KG1 (cell line): Measurements from ENCODE around the gene NLRP3.
"Not testable (repeated sequence)": the region's sequence is repeated elsewhere in the genome, so short reads cannot be mapped to it uniquely, and the experiment has no call there.

Experiments
- DNase-seq: peaks from one replicate; lab custom pipeline; 2025; lab: John Stamatoyannopoulos, UW

NLRP3 gene

DNA sequence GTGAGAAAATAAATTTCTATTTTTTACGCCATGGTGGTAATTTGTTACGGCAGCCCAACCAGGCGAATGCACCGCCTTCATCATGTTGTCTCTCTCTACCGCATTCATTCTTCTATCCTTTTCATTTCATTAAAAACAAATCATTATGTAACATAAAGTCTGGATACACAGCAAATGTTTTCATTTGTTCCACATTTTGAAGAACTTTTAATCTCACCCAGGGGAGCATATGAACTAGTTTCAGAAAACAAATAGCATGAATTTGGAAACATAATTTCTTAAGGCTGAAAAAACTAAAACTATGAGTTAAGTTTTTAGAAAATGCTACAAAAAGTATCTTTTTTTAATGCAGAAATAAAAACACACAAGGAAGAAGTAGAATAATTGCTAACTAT is 53.2 kb downstream of the NLRP3 start:
- no peak for DNase-seq

DNA sequence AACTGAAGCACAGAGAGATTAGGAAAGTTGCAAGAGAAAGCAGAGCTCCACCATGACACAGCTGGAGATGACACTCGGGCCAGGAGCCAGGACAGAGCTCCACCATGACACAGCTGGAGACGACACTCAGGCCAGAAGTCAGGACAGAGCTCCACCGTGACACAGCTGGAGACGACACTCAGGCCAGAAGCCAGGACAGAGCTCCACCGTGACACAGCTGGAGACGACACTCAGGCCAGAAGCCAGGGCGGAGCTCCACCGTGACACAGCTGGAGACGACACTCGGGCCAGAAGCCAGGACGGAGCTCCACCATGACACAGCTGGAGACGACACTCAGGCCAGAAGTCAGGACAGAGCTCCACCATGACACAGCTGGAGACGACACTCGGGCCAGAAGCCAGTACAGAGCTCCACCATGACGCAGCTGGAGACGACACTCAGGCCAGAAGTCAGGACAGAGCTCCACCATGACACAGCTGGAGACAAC is 55.0 kb downstream of the NLRP3 start:
- not testable (repeated sequence) for DNase-seq

DNA sequence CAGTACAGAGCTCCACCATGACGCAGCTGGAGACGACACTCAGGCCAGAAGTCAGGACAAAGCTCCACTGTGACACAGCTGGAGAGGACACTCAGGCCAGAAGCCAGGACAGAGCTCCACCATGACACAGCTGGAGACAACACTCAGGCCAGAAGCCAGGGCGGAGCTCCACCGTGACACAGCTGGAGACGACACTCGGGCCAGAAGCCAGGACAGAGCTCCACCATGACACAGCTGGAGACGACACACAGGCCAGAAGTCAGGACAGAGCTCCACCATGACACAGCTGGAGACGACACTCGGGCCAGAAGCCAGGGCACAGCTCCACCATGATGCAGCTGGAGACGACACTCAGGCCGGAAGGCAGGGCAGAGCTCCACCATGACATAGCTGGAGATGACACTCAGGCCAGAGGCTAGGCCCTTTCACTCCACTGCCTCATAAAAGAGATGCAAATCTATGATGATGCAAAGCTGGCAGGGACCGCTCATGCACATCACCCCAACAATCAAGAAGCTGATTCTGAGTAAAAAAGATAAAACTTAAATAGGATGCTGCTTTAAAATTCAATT is 55.6 kb downstream of the NLRP3 start:
- DNase-seq: no peak

DNA sequence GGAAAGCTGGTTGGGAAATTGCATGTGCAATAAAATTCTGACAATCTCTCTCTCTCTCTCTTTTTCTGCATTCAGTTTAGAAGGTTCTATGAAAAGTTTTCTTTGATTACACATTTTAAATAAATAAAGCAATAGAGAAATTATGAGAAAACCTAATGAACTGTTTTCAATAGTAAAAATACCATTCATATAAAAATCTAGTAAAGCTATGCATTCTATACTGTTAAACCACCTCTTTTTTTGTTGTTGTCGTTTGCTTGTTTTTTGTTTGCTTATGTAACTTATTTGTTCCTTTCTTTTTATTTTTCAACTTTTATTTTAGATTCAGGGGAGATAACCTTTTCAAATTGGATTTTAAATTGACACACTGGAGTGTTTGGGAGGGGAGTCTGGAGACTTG is 56.1 kb downstream of the NLRP3 start:
- no peak for DNase-seq

DNA sequence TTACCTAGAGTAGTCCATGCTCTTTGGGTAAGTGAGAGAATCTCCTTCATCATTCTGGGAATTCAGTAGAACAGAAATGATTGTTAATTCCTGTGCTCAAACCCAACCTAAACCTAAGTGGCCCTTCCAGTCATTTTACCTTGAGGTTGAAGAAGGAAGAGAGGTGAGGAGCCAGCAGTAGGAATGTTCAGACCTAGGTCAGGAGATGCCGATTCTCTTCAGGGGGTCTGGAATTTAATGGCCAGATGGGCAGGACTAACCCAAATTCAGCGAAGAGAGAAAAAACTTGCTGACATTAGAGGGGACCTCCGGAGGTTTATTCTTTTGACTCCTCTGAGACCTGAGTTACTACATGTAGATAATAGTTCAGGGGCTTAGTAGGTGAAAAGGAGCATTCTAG is 58.4 kb downstream of the NLRP3 start:
- DNase-seq: no peak

DNA sequence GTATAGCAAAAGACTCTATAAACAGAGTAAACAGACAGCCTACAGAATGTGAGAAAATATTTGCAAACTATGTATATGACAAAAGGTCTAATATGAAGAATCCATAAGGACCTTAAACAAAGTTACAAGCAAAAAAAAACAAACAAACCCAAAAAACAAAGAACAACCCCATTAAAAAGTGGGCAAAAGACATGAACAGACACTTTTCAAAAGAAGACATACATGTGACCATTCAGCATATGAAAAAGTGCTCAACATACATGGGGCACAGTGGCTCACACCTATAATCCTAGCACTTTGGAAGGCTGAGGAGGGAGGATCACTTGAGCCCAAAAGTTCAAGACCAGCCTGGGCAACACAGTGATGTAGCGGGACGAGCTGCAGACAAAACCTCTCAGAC is 59.8 kb downstream of the NLRP3 start:
- DNase-seq: no peak

DNA sequence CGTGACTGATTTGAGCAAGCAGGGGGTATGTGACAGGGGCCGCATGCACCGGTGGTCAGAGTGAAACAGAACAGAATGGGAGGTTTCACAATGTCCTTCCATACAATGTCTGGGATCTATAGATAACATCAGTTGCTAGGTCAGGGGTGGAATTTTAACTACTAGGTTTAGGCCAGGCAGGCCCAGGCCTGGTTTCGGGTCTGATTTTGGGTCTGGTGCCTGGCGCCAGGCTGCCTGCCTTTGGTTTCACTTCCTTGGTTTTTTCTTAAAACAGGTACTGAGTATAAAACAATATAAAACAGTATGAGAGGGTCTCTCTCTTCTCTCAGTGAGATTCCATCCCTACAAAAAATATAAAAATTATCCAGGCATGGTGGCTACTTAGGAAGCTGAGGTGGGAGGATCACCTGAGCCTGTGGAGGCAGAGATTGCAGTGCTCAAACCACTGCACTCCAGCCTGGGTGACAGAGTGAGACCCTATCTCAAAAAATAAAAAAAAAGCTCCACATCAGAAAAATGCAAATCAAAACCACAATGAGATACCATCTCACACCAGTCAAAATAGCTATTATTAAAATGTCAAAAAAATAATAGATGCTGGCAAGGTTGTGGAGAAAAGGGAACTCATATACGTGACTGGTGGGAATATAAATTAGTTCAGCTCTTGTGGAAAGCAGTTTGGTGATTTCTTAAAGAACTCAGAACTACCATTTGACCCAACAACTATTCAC is 60.5 kb downstream of the NLRP3 start:
- not testable (repeated sequence) for DNase-seq

DNA sequence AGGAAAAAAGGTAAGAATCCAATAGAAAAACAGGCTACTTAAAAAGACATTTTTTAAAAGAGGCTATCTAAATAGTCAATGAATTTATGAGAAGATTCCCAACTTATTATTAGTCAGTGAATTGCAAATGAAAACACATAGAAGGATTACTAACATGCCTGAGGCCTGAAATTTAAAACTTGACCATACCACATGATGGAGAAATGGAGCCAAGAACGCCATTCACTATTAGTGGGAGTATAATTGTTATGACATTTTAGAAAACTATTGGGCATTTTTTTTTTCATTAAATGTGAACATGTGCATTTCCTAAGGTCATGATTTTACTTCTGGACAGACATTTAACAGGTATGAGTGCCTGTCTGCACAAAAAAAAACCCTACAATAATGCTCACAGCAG is 66.8 kb downstream of the NLRP3 start:
- no peak for DNase-seq

DNA sequence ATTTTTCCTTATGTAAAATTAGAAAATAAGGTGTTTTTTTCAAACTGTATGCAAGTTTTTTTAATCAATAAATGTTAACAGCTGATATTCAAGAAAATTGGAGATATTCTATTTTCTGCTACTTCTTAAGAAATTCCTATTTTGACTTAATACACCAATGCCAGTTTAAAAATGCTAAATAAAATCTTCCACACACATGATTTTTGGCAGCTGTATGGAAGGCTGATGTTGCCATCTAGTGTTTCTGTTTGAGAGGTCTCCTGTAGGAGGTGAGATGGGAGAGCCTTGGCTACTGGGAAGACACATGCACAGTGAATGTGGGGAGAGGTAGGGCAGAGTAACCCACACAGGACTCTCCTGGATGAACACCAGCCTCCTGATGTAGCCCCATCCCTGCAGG is 71.1 kb downstream of the NLRP3 start:
- DNase-seq: peak; percentile 9

DNA sequence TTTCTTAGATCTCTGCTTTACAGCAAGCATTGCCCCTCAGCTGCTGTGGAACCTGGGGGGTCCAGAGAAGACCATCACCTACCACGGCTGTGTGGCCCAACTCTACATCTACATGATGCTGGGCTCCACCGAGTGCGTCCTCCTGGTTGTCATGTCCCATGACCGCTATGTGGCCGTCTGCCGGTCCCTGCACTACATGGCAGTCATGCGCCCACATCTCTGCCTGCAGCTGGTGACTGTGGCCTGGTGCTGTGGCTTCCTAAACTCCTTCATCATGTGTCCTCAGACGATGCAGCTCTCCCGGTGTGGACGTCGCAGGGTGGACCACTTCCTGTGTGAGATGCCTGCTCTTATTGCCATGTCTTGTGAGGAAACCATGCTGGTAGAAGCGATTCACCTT is 75.4 kb downstream of the NLRP3 start:
- no peak for DNase-seq

DNA sequence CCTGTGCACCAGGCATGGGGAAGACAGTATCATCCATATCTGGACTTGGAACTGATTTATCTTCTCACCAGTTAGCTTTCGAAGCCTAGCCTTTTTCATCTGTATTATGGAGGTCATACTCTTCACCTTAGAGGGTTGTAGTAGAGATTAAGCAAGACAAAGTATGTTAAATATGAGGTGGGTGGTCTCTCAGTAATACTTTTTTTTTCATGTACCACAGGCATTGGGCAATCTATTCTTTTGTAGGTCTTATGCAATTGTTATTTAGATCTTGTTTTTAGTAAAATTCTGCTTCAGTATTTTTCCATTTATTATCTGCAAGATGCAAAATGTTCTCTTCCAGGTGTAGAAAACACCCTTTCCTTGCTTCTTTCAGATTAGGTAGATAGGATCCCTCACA is 77.1 kb downstream of the NLRP3 start:
- DNase-seq: no peak

DNA sequence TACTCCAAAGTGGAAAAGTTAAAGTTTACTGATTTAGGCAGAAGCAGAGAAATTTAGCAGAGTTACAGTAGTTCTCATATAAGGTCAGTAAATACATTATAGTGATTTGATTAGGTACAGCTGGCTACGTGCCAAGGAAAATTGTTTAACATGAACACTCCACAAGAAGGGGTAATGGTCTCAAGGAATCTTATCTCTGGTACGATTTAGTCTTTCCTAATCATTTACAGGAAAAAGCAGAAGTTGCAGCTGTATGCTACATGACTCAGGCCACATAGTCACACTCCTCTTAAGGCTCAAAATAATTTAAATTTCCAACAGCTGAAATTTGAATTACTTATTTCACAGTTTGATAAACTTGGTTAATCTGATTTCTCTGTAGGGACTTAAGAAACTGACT is 78.8 kb downstream of the NLRP3 start:
- DNase-seq: no peak

DNA sequence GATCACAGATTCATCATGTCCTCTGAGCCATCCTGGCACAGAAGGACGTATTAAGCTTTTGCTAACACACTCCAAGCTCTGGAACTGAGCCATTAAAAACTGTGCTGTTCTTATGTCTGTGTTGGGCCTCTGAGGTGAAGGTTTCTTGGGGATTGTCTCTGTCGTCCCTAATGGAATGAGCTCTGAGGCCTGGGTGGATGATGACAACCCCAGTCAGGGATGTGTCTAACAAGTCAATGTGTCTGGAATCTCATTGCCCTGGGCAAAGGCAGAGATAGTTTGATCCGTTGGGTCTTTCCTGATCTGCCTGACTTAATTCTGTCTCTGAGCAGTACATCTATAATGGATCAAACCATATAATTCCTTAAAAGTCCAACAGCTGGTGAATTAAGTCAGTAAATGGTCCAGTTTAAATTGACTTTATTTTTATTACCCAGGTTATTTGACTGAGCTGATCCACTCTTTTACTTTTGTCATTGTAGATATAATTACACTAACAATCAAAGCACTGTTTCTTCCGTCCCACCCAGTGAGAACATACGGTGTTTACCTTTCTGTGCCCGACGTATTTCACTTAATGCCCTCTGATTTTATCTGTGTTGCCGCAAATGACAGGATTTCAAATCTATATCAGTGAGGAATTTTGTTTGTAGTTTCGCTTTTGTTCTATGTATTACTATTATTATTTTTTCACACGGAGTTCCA is 80.8 kb downstream of the NLRP3 start:
- no peak for DNase-seq
